Chondrocyte (in vitro differentiated cells): ENCODE results near the gene GATB. TPM values are rescaled to one million over a fixed set of nuclear protein-coding genes. Genes with fewer than 3 reads are reported as not detected.

Source experiments
- DNase-seq: peaks from one replicate; pipeline ENCODE4 v3.0.0; 2021; ENCODE audit warnings: mixed read lengths, low spot score
- H3K27ac Mint-ChIP-seq: one replicate; pipeline ENCODE4 v1.8.0; 2021; ENCODE audit warnings: mild to moderate bottlenecking, moderate library complexity, mixed read lengths; ENCODE audit not compliant: unreplicated experiment
- H3K27me3 Mint-ChIP-seq: 2 replicates; pipeline ENCODE4 v1.8.0; 2021; ENCODE audit warnings: low read depth, mixed read lengths
- H3K36me3 Mint-ChIP-seq: 2 replicates; pipeline ENCODE4 v1.8.0; 2021; ENCODE audit warnings: low read depth, mixed read lengths
- H3K4me1 Mint-ChIP-seq: 2 replicates; pipeline ENCODE4 v1.8.0; 2021; ENCODE audit warnings: low read depth, mild to moderate bottlenecking, mixed read lengths
- H3K4me3 Mint-ChIP-seq: one replicate; pipeline ENCODE4 v1.8.0; 2021; ENCODE audit warnings: mild to moderate bottlenecking, moderate library complexity, mixed read lengths; ENCODE audit not compliant: unreplicated experiment
- H3K9me3 Mint-ChIP-seq: 2 replicates; pipeline ENCODE4 v1.8.0; 2021; ENCODE audit warnings: low read depth, mixed read lengths
- total RNA-seq: library from RNA; stranded (reverse); gene quantifications from 3 replicates; pipeline ENCODE4 v1.2.1, GENCODE V29; 2021
- TF ChIP-seq, protein P1 (sequence below): fragments of 200-600 bp; sonication (generic); IDR thresholded peaks from 2 replicates; pipeline ENCODE4 v1.5.0; 2021; ENCODE audit warnings: antibody characterized with exemption, mild to moderate bottlenecking, moderate library complexity

GATB gene
- total RNA-seq, 1 donor from 2014 or later = 9.2 TPM

DNA sequence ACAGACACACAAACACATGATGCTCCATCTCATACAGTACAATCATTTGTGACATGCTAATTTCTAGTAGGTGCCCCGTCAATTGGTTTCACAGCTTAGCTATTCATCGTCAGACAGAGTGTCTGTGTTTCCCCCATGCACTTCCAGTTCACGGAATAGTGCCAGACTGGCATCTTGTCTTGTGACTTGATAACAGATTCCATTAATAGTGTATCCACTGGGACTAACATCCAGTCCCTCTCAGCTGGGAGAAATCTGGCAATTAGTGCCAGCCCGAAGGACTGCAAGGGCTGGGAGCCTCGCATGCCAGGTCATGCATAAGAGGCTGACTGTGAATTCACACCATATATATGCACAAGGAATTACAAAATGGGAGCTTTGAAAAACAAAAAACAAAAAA is 20.2 kb upstream of the GATB start:
- Mint-ChIP-seq H3K27me3 (peaks cover 17% of the 10 kb centered on the region), H3K27ac (no peak overlapping the region), H3K9me3 (peaks cover 1% of the 10 kb centered on the region), H3K4me1 (no peaks in the 10 kb centered on the region), H3K4me3 (no peak overlapping the region), H3K36me3 (no peaks in the 10 kb centered on the region)
- DNase-seq = no peak
- TF ChIP-seq, protein P1, sequence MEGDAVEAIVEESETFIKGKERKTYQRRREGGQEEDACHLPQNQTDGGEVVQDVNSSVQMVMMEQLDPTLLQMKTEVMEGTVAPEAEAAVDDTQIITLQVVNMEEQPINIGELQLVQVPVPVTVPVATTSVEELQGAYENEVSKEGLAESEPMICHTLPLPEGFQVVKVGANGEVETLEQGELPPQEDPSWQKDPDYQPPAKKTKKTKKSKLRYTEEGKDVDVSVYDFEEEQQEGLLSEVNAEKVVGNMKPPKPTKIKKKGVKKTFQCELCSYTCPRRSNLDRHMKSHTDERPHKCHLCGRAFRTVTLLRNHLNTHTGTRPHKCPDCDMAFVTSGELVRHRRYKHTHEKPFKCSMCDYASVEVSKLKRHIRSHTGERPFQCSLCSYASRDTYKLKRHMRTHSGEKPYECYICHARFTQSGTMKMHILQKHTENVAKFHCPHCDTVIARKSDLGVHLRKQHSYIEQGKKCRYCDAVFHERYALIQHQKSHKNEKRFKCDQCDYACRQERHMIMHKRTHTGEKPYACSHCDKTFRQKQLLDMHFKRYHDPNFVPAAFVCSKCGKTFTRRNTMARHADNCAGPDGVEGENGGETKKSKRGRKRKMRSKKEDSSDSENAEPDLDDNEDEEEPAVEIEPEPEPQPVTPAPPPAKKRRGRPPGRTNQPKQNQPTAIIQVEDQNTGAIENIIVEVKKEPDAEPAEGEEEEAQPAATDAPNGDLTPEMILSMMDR = no peak

DNA sequence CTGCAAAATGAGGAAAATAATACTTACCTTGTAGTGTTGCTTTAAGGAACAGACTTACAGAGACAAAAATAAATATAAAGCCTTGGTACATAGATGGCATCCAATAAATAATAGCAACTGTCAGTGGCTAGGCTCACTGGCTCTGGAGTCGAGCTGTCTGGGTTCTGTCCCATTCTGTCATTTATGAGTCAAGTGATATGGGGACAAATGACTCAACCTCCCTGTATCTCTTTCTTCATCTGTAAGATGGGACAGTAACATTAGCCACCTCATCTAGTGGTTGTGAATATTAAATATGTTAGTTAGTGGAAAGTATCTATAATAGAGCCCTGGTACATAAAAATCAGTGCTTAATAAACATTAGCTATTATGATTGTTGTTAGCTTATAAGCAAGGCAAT is 16.7 kb upstream of the GATB start:
- peaks cover 27% of the 10 kb centered on the region for H3K9me3 Mint-ChIP-seq
- H3K4me3 Mint-ChIP-seq = no peak overlapping the region
- H3K4me1 Mint-ChIP-seq = no peaks in the 10 kb centered on the region
- no peak for DNase-seq
- no peak overlapping the region for H3K27ac Mint-ChIP-seq
- H3K36me3 Mint-ChIP-seq = peaks cover 7% of the 10 kb centered on the region
- TF ChIP-seq, protein P1 = no peak
- peaks cover 16% of the 10 kb centered on the region for H3K27me3 Mint-ChIP-seq

DNA sequence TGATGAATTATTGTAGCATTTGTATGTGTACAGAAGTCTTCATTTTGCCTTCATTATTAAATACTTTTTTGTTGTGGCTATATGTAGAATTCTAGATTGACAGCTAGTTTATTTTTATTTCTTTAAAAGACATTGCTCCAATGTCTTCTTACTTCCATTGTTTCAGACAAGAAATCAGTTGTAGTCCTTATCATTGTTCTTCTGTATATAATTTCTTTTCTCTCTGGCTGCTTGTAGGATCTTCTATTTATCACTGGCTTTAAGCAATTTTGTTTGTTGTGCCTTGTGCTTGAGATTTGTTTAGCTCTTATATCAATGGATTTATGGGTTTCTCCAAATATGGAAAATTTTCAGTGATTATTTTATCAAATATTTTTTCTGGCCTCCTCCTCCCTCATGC is 13.5 kb upstream of the GATB start:
- no peak for DNase-seq
- no peak overlapping the region for H3K4me3 Mint-ChIP-seq
- peaks cover 10% of the 10 kb centered on the region for H3K27me3 Mint-ChIP-seq
- H3K27ac Mint-ChIP-seq = no peak overlapping the region
- peaks cover 7% of the 10 kb centered on the region for H3K36me3 Mint-ChIP-seq
- peaks cover 6% of the 10 kb centered on the region for H3K4me1 Mint-ChIP-seq
- peaks cover 27% of the 10 kb centered on the region for H3K9me3 Mint-ChIP-seq
- TF ChIP-seq, protein P1 = no peak

DNA sequence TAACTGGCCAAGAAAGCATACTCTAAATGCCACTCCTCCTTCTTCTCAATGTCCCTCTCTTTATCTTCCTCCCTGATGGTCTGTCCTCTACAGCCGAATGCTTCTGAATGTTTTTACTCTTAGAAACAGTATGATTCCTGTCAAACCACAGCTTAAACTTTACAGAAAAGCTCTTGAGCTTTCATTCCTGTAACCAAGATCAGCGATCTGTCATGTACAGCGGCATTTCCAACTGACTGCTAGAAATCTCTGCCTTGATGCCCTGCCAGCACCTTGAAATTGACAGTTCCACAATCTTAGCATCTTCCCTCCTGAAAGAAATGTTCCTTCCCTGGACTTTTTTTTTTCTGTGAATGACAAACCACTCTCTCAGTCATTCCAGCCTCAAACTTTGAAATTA is 11.5 kb upstream of the GATB start:
- peaks cover 7% of the 10 kb centered on the region for H3K36me3 Mint-ChIP-seq
- no peak overlapping the region for H3K27ac Mint-ChIP-seq
- peaks cover 6% of the 10 kb centered on the region for H3K4me1 Mint-ChIP-seq
- peaks cover 16% of the 10 kb centered on the region for H3K27me3 Mint-ChIP-seq
- TF ChIP-seq, protein P1 = no peak
- peaks cover 27% of the 10 kb centered on the region for H3K9me3 Mint-ChIP-seq
- no peak for DNase-seq
- H3K4me3 Mint-ChIP-seq = no peak overlapping the region

DNA sequence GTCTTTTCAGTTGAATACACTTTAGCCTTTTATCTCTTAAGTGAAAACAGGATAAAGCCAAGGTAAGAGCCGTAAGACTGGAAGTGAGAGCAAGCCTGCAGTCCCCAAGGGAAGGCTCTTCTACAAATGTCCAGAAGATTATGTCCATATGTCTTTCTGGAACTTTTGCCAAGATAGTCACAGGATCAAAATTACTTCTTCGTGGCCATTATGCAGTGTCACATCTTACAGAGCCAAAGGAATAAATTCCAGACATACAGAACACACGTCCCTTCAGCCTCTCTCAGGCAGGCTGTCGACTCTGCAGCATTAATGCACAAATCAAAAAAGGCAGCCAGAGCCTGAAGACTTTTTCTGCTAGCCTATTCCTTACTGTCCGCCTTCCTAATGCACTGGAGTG is 10.9 kb upstream of the GATB start:
- DNase-seq = no peak
- TF ChIP-seq, protein P1 = no peak
- H3K27ac Mint-ChIP-seq = no peak overlapping the region
- no peak overlapping the region for H3K4me3 Mint-ChIP-seq
- H3K4me1 Mint-ChIP-seq = peaks cover 6% of the 10 kb centered on the region
- H3K36me3 Mint-ChIP-seq = peaks cover 7% of the 10 kb centered on the region
- peaks cover 20% of the 10 kb centered on the region for H3K27me3 Mint-ChIP-seq
- H3K9me3 Mint-ChIP-seq = peaks cover 27% of the 10 kb centered on the region
